MM.1S (cell line): ENCODE results near the gene CPA5.

Experiments used
- EZH2 ChIP-seq: fragments of 300-600 bp; sonication (generic); optimal IDR thresholded peaks from 2 replicates; pipeline ENCODE3; 2017; ENCODE audit warnings: low read depth, mild to moderate bottlenecking, antibody characterized with exemption, low read length, mixed read lengths
- TF ChIP-seq, protein P1 (sequence below): fragments of 300-600 bp; sonication (generic); IDR thresholded peaks from 2 replicates; pipeline ENCODE4 v1.5.1; 2016; ENCODE audit warnings: antibody characterized with exemption, low read length, mixed read lengths

DNA sequence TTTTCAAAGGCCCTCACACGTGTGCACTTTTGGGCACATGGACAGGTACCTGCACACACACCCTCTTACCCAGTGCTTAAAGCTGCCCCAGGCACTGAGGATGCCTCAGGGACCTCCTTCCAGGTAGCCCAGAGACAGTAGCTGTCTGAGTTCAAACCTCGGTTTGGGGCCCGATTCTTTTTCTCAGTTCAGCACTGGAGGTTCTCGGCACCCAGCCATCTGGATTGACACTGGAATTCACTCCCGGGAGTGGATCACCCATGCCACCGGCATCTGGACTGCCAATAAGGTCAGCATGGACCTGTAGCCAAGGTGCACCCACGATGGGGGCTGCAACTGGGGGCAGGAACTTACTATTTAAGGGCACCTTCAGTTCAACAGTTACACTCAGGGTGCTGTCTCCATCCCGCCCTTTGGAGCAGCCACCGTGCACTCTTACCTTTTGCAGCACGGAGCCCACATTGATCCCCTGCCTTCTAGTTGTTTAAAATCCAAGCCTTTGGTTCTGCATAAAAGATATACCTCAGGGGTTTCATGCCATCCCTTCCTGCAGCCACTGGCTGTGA lies 17.7 kb downstream of the CPA5 start:
- TF ChIP-seq, protein P1, sequence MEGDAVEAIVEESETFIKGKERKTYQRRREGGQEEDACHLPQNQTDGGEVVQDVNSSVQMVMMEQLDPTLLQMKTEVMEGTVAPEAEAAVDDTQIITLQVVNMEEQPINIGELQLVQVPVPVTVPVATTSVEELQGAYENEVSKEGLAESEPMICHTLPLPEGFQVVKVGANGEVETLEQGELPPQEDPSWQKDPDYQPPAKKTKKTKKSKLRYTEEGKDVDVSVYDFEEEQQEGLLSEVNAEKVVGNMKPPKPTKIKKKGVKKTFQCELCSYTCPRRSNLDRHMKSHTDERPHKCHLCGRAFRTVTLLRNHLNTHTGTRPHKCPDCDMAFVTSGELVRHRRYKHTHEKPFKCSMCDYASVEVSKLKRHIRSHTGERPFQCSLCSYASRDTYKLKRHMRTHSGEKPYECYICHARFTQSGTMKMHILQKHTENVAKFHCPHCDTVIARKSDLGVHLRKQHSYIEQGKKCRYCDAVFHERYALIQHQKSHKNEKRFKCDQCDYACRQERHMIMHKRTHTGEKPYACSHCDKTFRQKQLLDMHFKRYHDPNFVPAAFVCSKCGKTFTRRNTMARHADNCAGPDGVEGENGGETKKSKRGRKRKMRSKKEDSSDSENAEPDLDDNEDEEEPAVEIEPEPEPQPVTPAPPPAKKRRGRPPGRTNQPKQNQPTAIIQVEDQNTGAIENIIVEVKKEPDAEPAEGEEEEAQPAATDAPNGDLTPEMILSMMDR: no peak
- no peak for TF ChIP-seq EZH2
